ENCODE data around the gene MLH3.

The MLH3 gene

DNA sequence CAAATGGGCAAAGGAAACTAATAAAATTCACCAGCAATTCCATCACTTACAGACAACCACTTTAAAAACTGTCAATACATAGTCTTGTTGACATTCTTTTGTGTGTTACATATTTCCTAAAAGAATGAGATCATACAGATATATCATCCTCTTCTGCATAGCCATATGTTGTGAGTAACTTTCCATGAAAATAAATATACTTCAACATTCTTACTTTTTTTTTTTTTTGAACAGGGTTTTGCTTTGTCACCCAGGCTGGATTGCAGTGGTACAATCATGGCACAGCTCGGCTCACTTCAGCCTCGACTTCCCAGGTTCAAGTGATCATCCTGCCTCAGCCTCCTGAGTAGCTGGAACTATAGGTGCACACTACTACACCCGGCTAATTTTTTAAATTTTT lies 39.1 kb upstream of the MLH3 start:
- Histone ChIP-seq H3K79me2 (ENCODE audit: control insufficient read depth, insufficient read depth, low read length, poor library complexity) (no peaks in the 10 kb centered on the region), H3K27me3 (ENCODE audit: insufficient read depth, low read length) (no peaks in the 10 kb centered on the region), H2BK5ac (ENCODE audit: low read depth, low read length, poor library complexity) (no peak overlapping the region), H3K9me3 (ENCODE audit: insufficient read depth, low read depth, low read length) (no peaks in the 10 kb centered on the region), H3K18ac (ENCODE audit: low read length) (no peak overlapping the region), H3K4me1 (ENCODE audit: control insufficient read depth in 1 of 2, insufficient read depth in 2 of 2, low read length in 2 of 2) (no peaks in the 10 kb centered on the region), H2AK5ac (ENCODE audit: low read length) (no peak overlapping the region), H3K23ac (ENCODE audit: low read length) (no peak overlapping the region), H4K12ac (ENCODE audit: low read depth, low read length) (no peak overlapping the region), H3K4ac (ENCODE audit: low read depth, low read length) (no peak overlapping the region), H4K91ac (ENCODE audit: low read depth, low read length) (no peak overlapping the region), H3K79me1 (ENCODE audit: low read length) (no peaks in the 10 kb centered on the region), H2BK12ac (ENCODE audit: low read length) (no peak overlapping the region), H3K14ac (ENCODE audit: low read length) (no peak overlapping the region), H4K8ac (ENCODE audit: low read depth, low read length) (no peak overlapping the region), H2BK120ac (ENCODE audit: insufficient read depth, low read length, poor library complexity) (no peak overlapping the region), H3K4me2 (ENCODE audit: low read length) (no peak overlapping the region), H3K27ac (ENCODE audit: low read depth, low read length) (no peak overlapping the region), H3K4me3 (ENCODE audit: low read depth, low read length) (no peak overlapping the region), H3K9ac (ENCODE audit: low read length) (no peak overlapping the region), H2AFZ (ENCODE audit: insufficient read depth, low read length, poor library complexity) (no peak overlapping the region), H3K36me3 (ENCODE audit: control insufficient read depth in 1 of 2, insufficient read depth in 2 of 2, low read length in 2 of 2) (peaks cover 13 to 17% of the 10 kb centered on the region in 2 experiments)
- DNase-seq: peak in 1 of 2 donors; percentile 49
- no CpG with 5 or more reads among the region's 3 CpGs for WGBS (ENCODE audit: extremely low coverage, insufficient coverage, insufficient read length)

DNA sequence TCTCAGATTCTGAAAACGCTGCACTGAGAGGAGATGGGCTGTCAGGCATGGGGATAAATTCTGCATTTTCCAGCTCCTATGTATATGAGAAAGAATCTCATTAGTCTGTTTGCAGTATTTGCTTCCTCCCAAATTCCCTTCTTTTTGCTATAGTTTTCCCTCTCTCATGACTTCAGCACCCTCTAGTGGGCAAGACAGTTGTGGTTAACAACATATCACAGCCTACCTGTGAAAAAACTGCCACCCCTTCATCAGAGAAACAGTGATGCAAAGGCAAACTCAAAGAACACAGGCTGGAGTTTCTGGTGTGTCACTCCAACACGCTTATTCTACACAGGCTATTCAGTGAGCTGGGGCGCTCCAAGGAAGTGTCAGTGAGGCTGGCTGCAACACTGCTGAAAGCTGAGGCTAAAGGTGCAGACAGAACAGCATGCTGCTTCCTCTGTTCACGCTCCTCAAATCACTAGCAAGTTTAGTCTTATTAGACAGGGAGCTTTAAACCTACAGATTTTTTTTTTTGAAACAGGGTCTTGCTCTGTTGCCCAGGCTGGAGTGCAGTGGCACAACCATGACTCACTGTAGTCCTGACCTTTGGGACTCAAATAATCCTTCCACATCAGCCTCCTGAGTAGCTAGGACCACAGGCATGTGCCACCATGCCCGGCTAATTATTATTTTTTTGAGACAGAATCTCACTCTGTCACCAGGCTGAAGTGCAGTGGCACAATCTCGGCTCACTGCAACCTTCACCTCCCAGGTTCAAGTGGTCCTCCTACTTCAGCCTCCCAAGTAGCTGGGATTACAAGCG lies 37.5 kb upstream of the MLH3 start:
- H3K9ac ChIP-seq (ENCODE audit: low read length): no peak overlapping the region
- H3K36me3 ChIP-seq (ENCODE audit: control insufficient read depth in 1 of 2, insufficient read depth in 2 of 2, low read length in 2 of 2): peaks cover 20 to 22% of the 10 kb centered on the region in 2 experiments
- no peak overlapping the region for H3K4me2 ChIP-seq (ENCODE audit: low read length)
- H3K27me3 ChIP-seq (ENCODE audit: insufficient read depth, low read length): no peaks in the 10 kb centered on the region
- H3K4me3 ChIP-seq (ENCODE audit: low read depth, low read length): no peak overlapping the region
- no peak overlapping the region for H2AK5ac ChIP-seq (ENCODE audit: low read length)
- no peak overlapping the region for H3K23ac ChIP-seq (ENCODE audit: low read length)
- no peak overlapping the region for H3K27ac ChIP-seq (ENCODE audit: low read depth, low read length)
- no peak overlapping the region for H2AFZ ChIP-seq (ENCODE audit: insufficient read depth, low read length, poor library complexity)
- no peak overlapping the region for H4K8ac ChIP-seq (ENCODE audit: low read depth, low read length)
- H3K79me2 ChIP-seq (ENCODE audit: control insufficient read depth, insufficient read depth, low read length, poor library complexity): no peaks in the 10 kb centered on the region
- H2BK12ac ChIP-seq (ENCODE audit: low read length): no peak overlapping the region
- H4K91ac ChIP-seq (ENCODE audit: low read depth, low read length): no peak overlapping the region
- no peak overlapping the region for H2BK120ac ChIP-seq (ENCODE audit: insufficient read depth, low read length, poor library complexity)
- peak; percentile 51 to 82 for DNase-seq
- no peaks in the 10 kb centered on the region for H3K4me1 ChIP-seq (ENCODE audit: control insufficient read depth in 1 of 2, insufficient read depth in 2 of 2, low read length in 2 of 2)
- H3K9me3 ChIP-seq (ENCODE audit: insufficient read depth, low read depth, low read length): no peaks in the 10 kb centered on the region
- no peak overlapping the region for H4K12ac ChIP-seq (ENCODE audit: low read depth, low read length)
- H2BK5ac ChIP-seq (ENCODE audit: low read depth, low read length, poor library complexity): no peak overlapping the region
- no peak overlapping the region for H3K14ac ChIP-seq (ENCODE audit: low read length)
- no CpG with 5 or more reads among the region's 7 CpGs for WGBS (ENCODE audit: extremely low coverage, insufficient coverage, insufficient read length)
- H3K4ac ChIP-seq (ENCODE audit: low read depth, low read length): no peak overlapping the region
- H3K79me1 ChIP-seq (ENCODE audit: low read length): no peaks in the 10 kb centered on the region
- H3K18ac ChIP-seq (ENCODE audit: low read length): no peak overlapping the region

DNA sequence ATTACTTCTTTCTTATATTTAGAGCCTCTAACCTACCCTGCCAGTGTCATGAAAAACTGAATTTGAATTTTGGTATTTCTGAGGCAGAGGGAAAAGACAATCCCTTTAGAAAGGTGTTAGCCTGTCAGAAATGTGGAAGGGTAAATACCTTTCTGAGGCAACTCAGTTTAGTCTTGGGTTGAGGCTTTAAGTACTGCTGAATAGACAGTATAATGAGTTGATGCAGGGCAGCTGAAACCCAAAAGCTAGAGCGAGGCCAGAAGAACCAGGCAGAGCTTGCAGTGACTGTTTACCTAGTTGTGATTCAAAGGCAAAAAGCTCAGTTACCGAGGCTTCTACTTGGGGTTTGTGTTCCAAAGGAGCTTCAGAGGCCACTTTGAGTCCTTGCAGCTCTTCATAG lies 36.9 kb upstream of the MLH3 start:
- Histone ChIP-seq H3K14ac (ENCODE audit: low read length) (no peak overlapping the region), H4K8ac (ENCODE audit: low read depth, low read length) (no peak overlapping the region), H3K9me3 (ENCODE audit: insufficient read depth, low read depth, low read length) (no peaks in the 10 kb centered on the region), H2AFZ (ENCODE audit: insufficient read depth, low read length, poor library complexity) (no peak overlapping the region), H4K12ac (ENCODE audit: low read depth, low read length) (no peak overlapping the region), H3K79me1 (ENCODE audit: low read length) (no peaks in the 10 kb centered on the region), H2BK120ac (ENCODE audit: insufficient read depth, low read length, poor library complexity) (no peak overlapping the region), H3K23ac (ENCODE audit: low read length) (no peak overlapping the region), H4K91ac (ENCODE audit: low read depth, low read length) (no peak overlapping the region), H3K36me3 (ENCODE audit: control insufficient read depth in 1 of 2, insufficient read depth in 2 of 2, low read length in 2 of 2) (peaks cover 24% of the 10 kb centered on the region in 2 experiments), H3K27me3 (ENCODE audit: insufficient read depth, low read length) (no peaks in the 10 kb centered on the region), H3K9ac (ENCODE audit: low read length) (no peak overlapping the region), H3K4ac (ENCODE audit: low read depth, low read length) (no peak overlapping the region), H3K27ac (ENCODE audit: low read depth, low read length) (no peak overlapping the region), H2BK5ac (ENCODE audit: low read depth, low read length, poor library complexity) (no peak overlapping the region), H3K79me2 (ENCODE audit: control insufficient read depth, insufficient read depth, low read length, poor library complexity) (no peaks in the 10 kb centered on the region), H3K4me1 (ENCODE audit: control insufficient read depth in 1 of 2, insufficient read depth in 2 of 2, low read length in 2 of 2) (no peaks in the 10 kb centered on the region), H3K18ac (ENCODE audit: low read length) (no peak overlapping the region), H2AK5ac (ENCODE audit: low read length) (no peak overlapping the region), H3K4me2 (ENCODE audit: low read length) (no peak overlapping the region), H2BK12ac (ENCODE audit: low read length) (no peak overlapping the region), H3K4me3 (ENCODE audit: low read depth, low read length) (no peak overlapping the region)
- no peak for DNase-seq
- no CpG with 5 or more reads among the region's 2 CpGs for WGBS (ENCODE audit: extremely low coverage, insufficient coverage, insufficient read length)

DNA sequence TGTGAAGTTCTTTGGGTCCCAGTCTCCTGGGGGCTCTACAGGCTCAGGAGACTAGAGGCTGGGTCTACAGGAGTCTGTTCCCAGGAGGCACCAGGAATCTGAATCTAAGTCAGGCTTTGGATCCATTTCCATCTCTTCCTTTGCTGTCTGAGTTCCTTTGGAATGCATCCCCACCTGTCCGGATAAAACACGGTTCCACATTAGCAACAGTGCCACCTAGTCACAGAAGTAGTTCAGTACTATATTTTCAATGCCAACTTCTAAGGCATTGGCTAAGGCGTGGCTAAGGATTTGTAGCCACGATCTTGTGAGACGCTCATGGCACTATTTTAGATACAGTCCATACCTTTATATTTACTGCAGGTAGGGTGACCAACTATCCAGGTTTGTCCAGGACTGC lies 33.2 kb upstream of the MLH3 start:
- H3K27me3 ChIP-seq (ENCODE audit: insufficient read depth, low read length): no peaks in the 10 kb centered on the region
- H2BK12ac ChIP-seq (ENCODE audit: low read length): no peak overlapping the region
- H3K9me3 ChIP-seq (ENCODE audit: insufficient read depth, low read depth, low read length): no peaks in the 10 kb centered on the region
- no peak overlapping the region for H3K4me3 ChIP-seq (ENCODE audit: low read depth, low read length)
- no peak overlapping the region for H2AFZ ChIP-seq (ENCODE audit: insufficient read depth, low read length, poor library complexity)
- no peak overlapping the region for H3K14ac ChIP-seq (ENCODE audit: low read length)
- H3K4me1 ChIP-seq (ENCODE audit: control insufficient read depth in 1 of 2, insufficient read depth in 2 of 2, low read length in 2 of 2): no peaks in the 10 kb centered on the region
- H2AK5ac ChIP-seq (ENCODE audit: low read length): no peak overlapping the region
- no peak overlapping the region for H3K4me2 ChIP-seq (ENCODE audit: low read length)
- H3K4ac ChIP-seq (ENCODE audit: low read depth, low read length): no peak overlapping the region
- no peaks in the 10 kb centered on the region for H3K79me1 ChIP-seq (ENCODE audit: low read length)
- no peak overlapping the region for H3K27ac ChIP-seq (ENCODE audit: low read depth, low read length)
- no peak overlapping the region for H3K9ac ChIP-seq (ENCODE audit: low read length)
- peak in 1 of 2 donors; percentile 18 for DNase-seq
- WGBS (ENCODE audit: extremely low coverage, insufficient coverage, insufficient read length): no CpG with 5 or more reads among the region's 5 CpGs
- H3K18ac ChIP-seq (ENCODE audit: low read length): no peak overlapping the region
- H3K36me3 ChIP-seq (ENCODE audit: control insufficient read depth in 1 of 2, insufficient read depth in 2 of 2, low read length in 2 of 2): peaks cover 23 to 24% of the 10 kb centered on the region in 2 experiments
- no peak overlapping the region for H3K23ac ChIP-seq (ENCODE audit: low read length)
- H4K12ac ChIP-seq (ENCODE audit: low read depth, low read length): no peak overlapping the region
- no peak overlapping the region for H2BK120ac ChIP-seq (ENCODE audit: insufficient read depth, low read length, poor library complexity)
- no peak overlapping the region for H2BK5ac ChIP-seq (ENCODE audit: low read depth, low read length, poor library complexity)
- H4K91ac ChIP-seq (ENCODE audit: low read depth, low read length): no peak overlapping the region
- H4K8ac ChIP-seq (ENCODE audit: low read depth, low read length): no peak overlapping the region
- H3K79me2 ChIP-seq (ENCODE audit: control insufficient read depth, insufficient read depth, low read length, poor library complexity): no peaks in the 10 kb centered on the region
